ENCODE measurements around the gene CDH4.

Gene CDH4

DNA sequence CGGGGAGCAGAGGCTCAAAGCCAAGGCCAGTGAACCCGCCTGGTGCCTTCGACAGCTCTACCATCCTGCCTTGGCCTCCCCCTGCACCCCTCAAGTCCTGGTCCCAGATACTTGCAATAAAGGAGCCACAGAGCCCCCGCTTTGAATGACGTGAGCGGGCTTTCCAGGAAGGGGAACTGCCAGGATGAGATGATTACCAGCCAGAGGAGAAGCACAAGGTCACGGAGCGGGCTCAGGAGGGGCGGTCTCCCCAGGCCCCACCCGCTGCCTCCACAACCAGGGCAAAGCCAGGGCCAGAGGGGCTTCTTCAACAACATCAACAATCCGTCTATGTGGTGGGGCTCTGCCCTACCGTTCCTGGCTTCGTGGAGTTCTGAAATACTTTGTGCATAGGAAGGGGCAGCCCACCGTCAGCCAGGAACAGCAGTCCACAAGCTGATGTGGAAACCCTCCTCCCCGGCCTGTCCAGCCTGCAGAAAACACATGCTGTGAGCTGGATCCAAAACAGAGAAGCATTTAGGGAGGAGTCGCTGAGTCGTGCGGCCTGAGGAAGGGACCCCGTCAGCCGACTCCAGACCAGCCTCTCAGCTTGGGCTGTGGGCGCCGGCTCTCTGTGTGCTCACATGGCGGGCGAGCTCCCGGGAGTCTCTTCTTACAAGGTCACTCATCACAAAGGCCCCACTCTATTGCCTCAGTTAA is 392.5 kb downstream of the CDH4 start:
- DNase-seq: no peak

DNA sequence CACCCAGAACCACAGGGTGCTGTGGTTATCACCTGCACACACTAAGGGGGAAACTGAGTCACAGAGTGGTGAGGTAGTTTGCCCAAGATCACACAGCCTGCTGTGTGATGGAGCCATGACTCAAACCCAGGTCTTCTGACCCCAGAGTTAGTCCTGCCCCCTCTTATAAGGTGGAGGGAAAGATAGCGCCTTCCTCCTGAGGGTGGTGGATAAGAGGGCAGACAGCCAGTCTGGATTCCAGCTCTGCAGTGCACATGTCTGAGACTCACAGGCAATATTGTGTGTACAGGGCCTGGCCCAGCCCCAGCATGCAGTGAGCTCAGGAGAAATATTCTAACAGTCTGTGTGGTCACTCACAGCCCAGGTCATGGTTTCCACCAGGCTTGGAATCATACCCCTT is 393.7 kb downstream of the CDH4 start:
- no peak for DNase-seq

DNA sequence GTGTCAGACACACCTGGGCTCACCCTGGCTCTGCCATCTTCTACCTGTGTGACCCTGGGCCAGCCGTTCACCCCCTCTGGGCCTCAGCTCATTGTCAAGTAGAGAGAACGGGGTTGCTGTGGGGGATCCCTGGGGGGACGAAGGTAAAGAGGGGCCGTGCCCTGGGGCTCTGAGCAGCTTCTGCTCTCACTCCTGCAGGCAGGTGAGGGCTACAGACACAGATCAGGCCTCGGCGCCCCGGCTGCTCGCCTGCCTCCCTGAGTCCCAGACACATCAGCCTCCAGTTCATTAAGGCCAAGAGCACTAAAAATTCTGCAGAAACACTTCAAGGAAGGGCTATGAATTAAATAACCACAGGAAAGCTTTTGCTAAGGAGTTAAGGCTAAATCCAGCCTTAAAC is 394.4 kb downstream of the CDH4 start:
- DNase-seq: no peak

DNA sequence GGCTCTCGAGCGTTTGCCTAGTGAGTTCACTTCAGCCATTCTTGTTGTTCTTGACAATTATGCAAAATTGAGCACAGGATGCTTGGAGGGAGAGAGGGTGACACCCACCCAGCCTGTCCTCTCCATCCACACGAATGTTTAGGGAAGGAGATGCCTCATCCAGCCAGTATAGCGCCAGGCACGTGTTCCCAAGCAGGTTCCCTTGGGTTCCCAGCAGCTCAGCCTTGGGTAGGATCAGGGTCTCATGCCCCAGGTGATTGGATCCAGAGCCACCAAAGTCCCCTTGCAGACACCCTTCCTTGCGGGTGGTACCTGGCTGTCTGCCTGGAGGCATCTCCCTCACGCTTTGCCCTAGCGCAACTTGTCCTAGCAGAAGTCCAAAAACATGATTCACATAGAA is 394.9 kb downstream of the CDH4 start:
- no peak for DNase-seq

DNA sequence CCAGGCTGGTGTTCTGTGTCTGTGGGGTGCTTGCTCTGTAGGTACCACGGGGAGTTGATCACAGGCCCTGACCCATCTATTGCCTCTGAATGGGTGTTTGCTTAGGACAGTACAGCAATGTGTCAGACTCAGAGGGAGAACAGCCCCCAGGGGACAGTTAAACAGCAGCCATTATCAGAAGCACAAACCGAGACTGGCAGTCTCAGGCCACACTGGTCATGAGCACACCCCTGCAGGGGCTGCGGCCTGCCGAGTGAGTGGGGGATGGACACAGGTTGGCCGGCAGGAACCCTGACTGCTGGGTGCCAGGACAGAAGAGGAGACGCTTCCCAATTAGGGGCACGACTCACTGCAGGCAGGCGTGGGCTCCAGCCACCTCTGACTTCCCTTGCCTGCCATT is 395.6 kb downstream of the CDH4 start:
- no peak for DNase-seq

DNA sequence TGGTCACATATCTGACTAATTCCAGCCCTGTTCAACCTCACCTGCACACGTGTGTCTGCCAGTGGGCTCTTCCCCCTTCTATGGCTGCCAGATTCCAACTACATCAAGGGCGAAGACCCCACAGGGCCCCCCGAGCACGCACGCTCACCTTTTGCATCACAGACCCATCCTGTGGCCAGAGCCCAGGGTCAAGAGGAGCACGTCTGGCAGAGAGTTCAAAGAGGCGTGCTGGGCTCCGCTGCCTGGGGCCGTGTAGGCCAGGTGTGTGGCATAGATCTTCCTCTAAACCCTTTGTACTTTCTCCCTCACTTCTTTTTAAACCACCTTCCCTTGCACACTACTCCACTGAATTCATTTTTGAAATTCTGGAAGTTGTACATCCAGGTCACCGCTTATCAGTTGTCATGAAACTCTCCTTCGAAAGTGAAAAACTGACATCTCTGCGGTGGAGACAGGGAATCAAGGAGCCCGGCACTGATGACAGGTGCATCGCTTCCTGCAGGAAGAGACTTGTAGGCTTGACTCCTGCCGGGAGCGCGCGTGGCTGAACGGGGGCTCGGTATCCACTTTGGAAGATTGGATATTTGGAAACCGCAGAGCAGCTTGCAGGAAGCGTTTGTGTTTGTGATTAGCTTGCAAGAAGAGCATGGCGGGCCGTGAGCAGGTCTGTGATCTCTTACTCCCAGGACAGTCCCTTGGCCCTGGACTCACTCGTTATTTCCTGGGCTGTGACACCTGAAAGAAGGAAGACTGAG is 397.2 kb downstream of the CDH4 start:
- DNase-seq: no peak

DNA sequence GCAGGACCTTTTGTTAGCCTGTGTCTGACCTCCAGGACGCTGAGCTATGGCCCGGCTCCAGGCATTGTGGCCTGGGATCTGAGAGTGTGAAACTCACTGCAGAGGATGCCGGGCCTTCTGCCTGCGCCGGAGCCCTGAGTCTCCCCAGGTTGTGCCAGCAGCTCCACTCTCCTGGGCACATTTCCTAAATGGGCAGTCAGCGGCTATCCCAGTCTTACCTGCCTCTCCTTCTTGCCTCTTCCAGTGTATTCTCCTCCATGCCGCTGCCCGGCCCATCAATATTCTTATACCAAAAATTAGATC is 397.8 kb downstream of the CDH4 start:
- DNase-seq: no peak

DNA sequence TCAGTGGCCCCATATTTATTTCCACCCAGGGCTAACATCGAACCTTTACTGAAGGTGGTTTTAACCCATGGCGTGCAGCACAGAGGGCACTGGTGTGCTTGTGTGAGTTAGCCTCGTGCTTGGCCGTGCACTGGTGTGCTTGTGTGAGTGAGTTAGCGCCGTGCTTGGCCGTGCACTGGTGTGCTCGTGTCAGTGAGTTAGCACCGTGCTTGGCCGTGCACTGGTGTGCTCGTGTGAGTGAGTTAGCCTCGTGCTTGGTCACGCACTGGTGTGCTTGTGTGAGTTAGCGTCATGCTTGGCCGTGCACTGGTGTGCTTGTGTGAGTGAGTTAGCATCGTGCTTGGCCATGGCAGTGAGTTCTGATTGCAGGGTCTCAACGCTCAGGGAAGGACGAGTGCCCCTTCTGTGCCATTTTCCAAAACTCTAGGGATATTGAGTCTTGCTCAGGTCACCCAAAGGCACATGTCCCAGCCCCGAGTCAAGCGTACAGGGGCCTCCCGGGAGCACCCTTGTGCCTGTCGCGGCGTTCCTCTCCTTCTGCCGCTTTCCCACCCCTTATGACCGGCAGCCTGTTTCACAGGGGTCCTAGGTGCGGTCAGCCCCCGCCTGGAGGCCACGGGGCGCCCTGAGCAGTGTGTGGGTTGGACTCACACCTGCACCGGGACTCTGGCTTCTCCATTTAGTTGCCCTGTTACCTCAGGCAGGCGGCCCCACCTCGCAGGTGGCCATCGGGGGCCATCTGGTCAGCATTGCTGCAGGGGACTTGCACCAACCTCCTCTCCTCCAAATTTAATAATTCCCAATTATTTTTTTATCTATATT is 399.1 kb downstream of the CDH4 start:
- DNase-seq: no peak

DNA sequence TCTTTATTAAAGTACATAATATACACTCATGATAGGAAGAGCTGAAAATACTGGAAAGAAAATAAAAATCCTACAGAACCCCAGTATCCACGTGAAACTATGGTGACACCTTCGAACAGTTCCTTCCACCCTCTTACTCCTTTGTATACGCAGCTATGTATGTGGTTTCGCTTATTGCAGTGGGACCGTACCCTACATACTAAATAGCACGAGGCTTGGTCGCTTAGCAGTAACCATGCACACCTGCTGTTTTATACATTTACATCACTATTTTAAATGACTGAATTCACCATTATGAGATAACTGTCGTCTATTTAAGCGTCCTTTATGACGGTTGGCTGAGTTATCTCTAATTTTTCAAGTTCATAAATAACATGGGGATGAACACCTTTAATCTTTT is 400.1 kb downstream of the CDH4 start:
- no peak for DNase-seq

DNA sequence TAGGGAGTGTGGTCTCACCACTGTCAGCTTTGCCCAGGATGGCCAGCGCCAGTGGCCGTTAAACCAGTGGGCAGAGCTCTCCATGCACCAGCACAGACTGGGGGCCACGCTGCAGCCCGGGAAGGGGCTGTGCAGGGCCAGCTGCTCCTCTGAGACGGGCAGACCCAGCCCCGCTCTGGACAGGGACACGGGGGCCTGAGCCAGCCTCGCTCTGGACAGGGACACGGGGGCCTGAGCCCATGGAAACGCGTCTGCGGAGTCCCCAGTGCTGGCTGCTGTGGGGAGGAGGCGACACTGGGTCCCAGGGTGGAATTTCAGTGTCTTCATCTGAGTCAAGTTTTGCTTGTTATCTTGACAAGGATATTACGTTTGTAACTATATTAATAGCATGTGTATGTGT is 402.7 kb downstream of the CDH4 start:
- no peak for DNase-seq

DNA sequence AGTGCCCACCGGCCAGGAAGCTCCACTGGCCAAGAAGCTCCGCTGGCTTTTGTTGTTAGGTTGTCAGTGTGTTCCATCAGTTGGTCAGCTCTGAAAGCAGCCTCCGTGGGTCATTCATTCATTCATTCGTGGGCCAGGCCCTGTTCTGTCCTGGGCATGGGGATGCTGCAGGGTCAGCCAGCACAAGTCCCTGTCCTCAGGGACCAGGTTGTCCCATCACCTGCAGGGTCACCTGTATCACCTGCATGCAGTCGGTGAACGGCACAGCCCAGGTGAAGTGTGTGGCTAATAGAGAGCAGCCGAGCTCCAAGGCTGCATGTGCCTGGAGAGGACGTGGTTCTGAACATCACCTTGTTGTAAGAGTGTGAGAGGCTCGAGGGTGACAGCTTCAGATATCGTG is 403.5 kb downstream of the CDH4 start:
- no peak for DNase-seq

DNA sequence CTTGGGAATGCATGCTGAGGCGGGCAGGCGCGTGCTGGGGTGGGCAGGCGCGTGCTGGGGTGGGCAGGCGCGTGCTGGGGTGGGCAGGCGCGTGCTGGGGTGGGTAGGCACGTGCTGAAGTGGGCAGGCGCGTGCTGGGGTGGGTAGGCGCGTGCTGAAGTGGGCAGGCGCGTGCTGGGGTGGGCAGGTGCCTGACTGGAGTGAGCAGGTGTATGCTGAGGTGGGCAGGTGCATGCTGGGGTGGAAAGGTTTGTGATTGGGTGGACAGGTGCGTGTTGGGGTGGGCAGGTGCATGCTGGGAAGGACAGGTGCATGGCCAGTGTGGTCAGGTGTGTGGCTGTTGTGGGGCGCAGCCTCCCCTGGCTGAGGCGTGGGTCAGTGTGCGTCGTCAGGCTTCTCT is 404.1 kb downstream of the CDH4 start:
- no peak for DNase-seq

DNA sequence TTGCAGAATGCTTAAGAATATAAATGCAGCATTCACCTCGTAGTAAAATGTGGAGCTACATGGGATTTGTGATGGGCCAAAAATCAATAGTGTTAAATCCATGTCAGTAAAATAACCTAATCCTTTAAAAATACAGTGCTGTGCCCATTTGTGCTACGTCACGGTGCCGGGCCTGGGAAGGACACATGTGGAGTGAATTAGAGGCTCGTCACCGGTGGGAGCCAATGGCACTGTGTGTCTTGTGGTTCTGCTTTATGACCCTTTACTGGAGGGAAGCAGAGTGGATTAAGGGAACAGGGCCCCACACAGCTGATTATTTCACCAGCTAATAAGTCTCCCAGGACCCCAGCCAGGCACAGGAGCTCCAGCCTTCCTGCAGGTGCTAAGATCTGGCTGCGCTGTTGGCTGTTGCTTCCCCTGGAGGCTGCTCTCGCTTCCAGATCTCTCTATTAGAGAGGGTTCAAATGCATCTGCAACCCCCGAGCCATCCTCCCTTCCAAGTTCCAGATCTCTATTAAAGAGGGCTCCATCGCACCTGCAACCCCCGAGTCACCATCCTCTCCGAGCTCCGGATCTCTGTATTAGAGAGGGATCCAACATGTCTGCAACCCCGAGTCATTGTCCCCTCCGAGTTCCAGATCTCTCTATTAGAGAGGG is 405.8 kb downstream of the CDH4 start:
- no peak for DNase-seq

DNA sequence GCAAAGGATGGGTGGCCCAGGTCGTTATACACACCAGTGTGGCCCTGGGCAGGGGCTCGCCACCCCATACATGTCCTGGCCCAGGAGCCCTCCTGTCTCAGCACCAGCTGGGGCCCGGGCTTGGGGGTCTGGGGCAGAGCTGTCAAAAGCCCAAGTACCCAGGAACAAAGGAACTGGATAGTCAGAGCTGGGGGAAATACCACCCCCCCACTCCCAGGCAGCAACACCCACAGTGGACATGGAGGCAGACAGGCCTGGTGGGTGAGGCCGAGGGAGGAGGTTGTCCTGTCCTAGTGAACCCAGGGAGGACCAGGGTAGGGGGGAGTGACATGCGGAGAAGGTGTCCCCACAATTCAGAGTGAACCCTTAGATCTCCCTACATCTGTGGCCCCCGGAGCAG is 406.5 kb downstream of the CDH4 start:
- DNase-seq: no peak

DNA sequence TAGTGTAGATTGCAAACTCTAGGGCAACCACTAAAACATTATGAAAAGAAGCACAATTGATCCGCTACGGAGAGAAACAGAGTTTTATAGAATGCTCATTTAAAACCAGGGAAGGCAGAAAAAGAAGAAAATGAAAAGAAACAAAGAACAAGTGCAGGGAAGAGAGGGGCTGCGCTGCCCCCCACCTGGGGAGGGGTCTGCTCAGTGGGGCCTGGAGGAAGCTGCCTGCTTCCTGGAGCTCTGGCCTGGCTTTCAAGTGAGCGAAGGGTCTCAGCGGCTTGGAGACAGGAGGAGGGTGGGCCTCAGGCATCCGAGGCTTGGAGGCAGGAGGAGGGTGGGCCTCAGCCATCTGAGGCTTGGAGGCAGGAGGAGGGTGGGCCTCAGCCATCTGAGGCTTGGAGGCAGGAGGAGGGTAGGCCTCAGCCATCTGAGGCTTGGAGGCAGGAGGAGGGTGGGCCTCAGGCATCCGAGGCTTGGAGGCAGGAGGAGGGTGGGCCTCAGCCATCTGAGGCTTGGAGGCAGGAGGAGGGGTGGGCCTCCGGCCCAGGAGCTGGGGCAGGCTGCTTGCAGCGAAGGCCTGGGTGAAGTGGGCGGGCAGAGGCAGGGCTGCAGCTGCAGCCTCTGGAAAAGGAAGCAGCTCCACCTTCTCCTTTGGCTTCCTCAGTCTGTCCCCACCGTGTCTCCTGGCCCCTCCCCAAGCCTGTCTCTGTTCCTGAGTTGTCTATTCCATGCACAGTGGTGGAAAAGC is 407.4 kb downstream of the CDH4 start:
- DNase-seq: no peak

DNA sequence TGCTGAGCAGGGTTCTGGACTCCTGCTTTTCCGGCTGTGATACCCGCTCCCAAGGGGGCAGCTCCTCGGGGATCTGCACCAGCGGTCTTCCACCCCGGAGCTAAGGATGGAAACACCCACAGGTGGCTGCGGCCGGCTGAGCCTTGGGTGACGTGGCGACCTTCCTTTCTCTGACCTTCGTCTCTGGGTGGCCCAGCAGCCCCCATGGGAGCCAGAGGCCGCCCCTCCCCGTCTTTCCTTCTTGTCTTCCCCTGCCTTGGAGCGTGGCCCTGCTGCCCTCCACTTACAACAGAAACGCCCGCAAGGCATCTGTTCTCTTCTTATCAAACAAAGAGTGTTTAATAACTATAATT is 407.9 kb downstream of the CDH4 start:
- DNase-seq: no peak

DNA sequence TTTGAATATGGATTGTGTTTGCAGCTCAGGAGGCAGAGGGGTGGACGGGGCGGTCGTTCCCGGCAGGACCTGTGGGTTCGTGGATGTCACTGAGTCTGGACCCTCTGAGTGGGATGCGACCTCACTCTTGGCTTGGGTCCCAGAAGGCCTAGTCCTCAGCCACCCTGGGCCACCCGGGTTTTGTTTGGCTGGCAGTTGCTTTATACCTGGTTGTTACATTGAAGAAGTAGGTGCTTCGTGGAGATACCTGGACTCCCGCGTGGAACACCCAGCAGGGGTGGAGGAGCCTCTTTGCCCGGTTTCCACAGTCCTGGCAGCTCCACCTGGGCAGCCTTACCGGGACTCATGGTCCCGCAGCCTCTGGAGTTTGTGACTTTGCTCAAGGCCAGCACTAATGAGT is 408.5 kb downstream of the CDH4 start:
- DNase-seq: no peak

DNA sequence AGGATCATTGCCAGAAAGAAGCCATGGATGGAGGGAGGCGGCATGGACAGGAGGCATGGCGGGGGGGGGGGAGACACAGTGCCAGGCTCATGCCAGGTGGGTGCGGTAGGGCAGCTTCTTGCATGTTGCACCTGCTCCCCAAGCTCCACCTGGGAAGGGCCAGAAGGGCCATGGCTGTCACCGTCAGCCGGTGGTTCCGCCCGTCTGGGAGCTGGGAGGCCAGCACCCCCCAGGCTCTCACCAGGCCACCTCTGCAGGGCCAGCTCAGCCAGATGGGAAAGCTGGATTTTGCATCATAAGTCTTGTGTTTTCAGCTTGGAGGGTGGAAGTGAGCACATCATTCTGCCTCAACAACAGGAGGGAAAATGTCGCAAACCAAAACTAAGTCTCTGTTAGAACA is 409.0 kb downstream of the CDH4 start:
- DNase-seq: no peak

DNA sequence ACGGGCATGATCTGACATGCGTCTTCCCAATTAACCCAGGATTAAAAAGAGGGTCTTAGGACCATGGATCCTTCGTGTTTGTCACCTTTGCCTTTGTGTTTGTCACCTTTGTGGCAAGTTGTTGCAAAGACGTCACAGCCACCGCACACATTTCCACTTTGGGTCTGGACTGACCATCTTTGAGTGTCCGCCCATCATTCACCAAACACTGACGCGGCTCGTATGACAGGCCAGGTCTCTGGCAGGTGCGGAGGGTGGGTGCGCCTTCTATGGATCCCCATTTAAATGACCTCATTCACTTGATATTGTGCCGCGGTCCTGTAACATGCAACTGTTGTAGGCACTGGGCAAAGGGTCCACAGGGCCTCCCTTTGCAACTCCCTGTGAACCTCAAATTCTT is 409.5 kb downstream of the CDH4 start:
- no peak for DNase-seq

DNA sequence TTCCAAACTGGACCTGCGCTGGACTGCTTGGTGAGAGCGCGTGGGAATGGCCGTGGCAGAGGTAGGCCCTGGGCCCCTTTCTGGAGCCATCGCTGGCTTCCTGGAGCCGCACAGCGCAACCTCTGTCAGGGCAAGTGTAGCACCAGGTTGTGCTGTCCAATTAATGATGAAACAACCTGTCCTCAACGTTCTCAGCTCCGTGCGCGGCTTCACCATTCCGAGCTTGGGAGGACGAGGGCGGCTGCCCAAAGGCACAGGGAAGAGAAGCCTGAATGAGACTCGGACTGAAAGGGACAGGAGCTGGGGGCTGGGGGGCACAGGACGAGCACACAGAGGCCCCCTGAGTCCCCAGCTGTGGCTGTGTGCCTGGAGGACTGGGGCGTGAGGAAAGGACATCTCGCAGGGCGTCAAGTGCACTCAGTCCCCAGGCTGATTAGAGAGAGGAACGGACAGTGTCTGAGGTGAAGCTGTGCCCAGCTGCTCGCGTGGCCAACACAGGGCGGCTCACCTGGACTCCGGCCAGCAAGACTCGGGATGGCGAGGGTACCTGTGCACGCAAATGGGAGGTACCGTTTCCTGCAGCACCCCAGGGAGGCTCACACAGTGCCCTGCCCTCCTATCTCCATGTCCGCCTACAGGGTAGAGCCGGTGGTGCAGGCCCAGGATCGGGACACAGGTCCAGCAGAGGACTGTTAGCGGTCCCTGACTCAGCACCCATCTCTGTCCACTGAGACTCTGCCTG is 410.3 kb downstream of the CDH4 start:
- DNase-seq: no peak

DNA sequence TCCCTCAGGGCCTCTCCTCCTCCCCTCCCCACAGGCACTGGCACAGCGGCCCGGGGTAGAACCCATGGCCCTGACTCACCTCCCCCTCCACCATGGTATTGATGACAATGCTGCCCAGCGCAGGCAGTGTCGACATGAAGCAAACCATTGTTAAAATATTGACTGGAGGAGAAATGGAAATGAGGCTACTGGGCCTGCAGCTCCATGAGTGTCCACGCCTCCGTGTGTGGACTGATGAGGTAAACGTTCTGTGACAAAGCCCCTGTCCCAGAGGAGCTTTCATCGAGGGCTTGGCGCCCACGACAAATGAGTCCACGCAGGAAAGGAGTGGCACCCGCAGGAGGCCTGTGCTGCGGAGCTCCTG is 410.9 kb downstream of the CDH4 start:
- DNase-seq: no peak
